GM19463 (cell line): ENCODE results near the gene OMP.

Experiments
- ATAC-seq: cut with Tn5 transposase; IDR thresholded peaks from one replicate; pipeline ENCODE4 v1.9.1; 2021; ENCODE audit warnings: mild to moderate bottlenecking, moderate library complexity; ENCODE audit not compliant: unreplicated experiment

The OMP gene

DNA sequence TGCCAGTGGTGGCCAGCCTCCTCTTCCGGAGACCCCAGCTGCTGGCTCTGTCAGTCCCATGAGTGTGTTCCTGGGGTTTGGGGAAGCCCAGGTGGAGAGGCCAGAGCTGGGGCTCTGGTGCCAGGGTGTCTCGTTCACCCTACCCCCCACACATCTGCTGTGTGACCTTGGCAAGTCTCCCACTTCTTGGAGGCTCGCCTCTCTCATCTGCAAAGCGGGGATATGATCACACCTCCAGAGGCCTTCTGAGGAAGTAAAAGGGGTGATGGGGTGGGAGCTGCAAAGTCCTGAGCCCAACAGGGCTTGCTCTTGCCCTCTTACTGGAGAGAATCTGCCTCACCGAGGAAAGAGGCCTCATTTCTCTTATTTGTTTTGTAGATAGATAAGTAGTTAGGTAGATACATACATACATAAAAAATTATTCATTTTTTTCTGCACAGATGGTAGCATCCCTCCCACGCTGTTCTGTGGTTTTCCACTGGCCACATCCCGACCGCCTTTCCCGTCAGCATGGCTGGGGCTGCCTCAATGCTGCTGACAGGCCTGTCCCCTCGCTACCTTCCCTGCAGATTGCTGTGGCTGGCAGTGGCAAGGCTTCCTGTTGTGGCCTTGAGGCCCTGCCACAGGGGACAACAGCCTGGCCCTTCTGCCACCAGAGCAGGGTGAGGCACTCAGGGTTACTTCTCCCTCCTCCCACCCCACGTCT, 49.3 kb downstream of the OMP start:
- no peak for ATAC-seq

DNA sequence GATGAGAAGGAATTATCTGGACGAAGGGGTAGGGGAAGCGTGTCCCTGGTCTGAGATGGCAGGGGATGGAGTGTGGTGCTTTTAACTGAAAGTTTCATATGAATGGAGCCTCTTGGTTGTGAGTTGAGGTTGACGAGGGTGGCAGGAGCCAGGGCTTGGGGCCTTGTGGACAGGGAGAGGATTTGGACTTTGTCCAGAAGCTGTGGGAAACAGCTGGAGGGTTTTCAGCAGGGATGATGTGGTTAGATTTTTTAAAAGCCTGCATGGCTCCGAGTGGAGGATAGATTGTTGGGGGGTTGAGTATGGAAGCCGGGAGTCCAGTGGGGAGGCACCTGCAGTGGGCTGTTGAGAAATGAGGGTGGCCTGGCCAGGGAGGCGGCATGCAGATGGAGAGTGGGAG, 50.2 kb downstream of the OMP start:
- ATAC-seq: no peak
